Keratinocyte (primary cell): ENCODE measurements around the gene CTSZ.
"Not testable (repeated sequence)": the region's sequence is repeated elsewhere in the genome, so short reads cannot be mapped to it uniquely, and the experiment has no call there.

ENCODE experiments used
- CTCF ChIP-seq, 3 experiments: IDR thresholded peaks in 1 of 3; conservative IDR thresholded peaks in 1 of 3; optimal IDR thresholded peaks in 1 of 3; 2 replicates in 2 of 3; 3 replicates in 1 of 3; pipeline versions ENCODE3 to v1.5.1; 2011; ENCODE audit warnings: low read length in 3 of 3, mild to moderate bottlenecking in 3 of 3, moderate library complexity in 2 of 3, control low read depth in 1 of 3, inconsistent platforms in 1 of 3; ENCODE audit not compliant: insufficient read depth in 2 of 3; ENCODE audit errors: extremely low read depth in 1 of 3
- EZH2 ChIP-seq: IDR thresholded peaks from one replicate; pipeline ENCODE4 v1.6.1; 2012; ENCODE audit warnings: inconsistent platforms, mild to moderate bottlenecking, low read length, moderate library complexity

GRCh38 chr20:59011874-59012157 lies 4.8 kb upstream of the CTSZ start:
- not testable (repeated sequence) for TF ChIP-seq EZH2; CTCF (optimal IDR thresholded peaks at IDR 0.05 in 1 of 3, IDR thresholded peaks at IDR 0.05 in 1 of 3, conservative IDR thresholded peaks at IDR 0.05 in 1 of 3; ENCODE audit: extremely low read depth in 1 of 3, insufficient read depth in 2 of 3, low read length in 3 of 3)
